Mononuclear cell (primary cell): ENCODE data around the gene TAF12. TPM values are rescaled to one million over a fixed set of nuclear protein-coding genes. Genes with fewer than 3 reads are reported as not detected.
"Not testable (repeated sequence)": the region's sequence is repeated elsewhere in the genome, so short reads cannot be mapped to it uniquely, and the experiment has no call there.

ENCODE experiments used
- H3K27me3 ChIP-seq: 2 replicates; pipeline ENCODE4 v1.6.0; 2011; ENCODE audit warnings: low read length, control low read depth; ENCODE audit not compliant: insufficient read depth
- H3K4me1 ChIP-seq: 2 replicates; pipeline ENCODE4 v1.5.1; 2011; ENCODE audit warnings: mild to moderate bottlenecking, low read length, control low read depth; ENCODE audit not compliant: insufficient read depth
- H3K4me3 ChIP-seq: 2 replicates; pipeline ENCODE4 v1.5.1; 2011; ENCODE audit warnings: mild to moderate bottlenecking, low read length, moderate library complexity
- H3K9me3 ChIP-seq: 2 replicates; pipeline ENCODE4 v1.5.1; 2011; ENCODE audit warnings: low read depth, mild to moderate bottlenecking, control low read depth, low read length
- total RNA-seq: library from RNA; depleted of rRNA; stranded (reverse); fragments of >200 nt; gene quantifications from one replicate; pipeline ENCODE4 v1.2.3, GENCODE V29; 2012

TAF12 gene
- total RNA-seq, 1 donor = 13.5 TPM

DNA sequence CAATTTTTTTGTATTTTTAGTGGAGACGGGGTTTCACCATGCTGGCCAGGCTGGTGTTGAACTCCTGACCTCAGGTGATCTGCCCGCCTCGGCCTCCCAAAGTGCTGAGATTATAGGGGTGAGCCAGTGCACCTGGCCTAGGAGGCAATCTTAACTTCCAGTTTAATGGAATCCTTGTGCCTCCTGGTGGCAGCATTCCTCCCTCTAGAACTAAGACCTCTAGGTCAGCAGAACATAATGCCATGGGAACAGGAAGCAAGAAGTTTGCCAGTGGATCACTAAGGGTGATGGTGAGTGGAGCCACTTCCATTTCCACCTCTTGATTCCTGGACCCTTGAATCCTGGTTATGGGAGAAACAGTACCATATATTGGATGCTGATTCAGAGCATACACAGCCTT lies 11.0 kb upstream of the TAF12 start:
- peaks cover 16% of the 10 kb centered on the region for H3K4me1 ChIP-seq
- not testable (repeated sequence) for H3K27me3 ChIP-seq, H3K9me3 ChIP-seq, H3K4me3 ChIP-seq

DNA sequence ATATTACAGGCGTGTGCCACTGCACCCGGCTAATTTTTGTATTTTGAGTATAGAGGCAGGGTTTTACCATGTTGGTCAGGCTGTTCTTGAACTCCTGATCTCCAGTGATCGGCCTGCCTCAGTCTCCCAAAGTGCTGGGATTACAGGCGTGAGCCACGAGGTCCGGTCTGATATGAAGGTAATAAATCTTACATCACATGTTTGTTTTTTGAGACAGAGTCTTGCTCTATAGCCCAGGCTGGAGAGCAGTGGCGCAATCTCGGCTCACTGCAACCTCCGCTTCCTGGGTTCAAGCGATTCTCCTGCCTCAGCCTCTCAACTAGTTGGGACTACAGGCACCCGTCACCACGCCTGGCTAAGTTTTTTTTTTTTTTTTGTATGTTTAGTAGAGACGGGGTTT lies 10.2 kb upstream of the TAF12 start:
- not testable (repeated sequence) for H3K4me3 ChIP-seq, H3K27me3 ChIP-seq, H3K9me3 ChIP-seq
- peaks cover 18% of the 10 kb centered on the region for H3K4me1 ChIP-seq

DNA sequence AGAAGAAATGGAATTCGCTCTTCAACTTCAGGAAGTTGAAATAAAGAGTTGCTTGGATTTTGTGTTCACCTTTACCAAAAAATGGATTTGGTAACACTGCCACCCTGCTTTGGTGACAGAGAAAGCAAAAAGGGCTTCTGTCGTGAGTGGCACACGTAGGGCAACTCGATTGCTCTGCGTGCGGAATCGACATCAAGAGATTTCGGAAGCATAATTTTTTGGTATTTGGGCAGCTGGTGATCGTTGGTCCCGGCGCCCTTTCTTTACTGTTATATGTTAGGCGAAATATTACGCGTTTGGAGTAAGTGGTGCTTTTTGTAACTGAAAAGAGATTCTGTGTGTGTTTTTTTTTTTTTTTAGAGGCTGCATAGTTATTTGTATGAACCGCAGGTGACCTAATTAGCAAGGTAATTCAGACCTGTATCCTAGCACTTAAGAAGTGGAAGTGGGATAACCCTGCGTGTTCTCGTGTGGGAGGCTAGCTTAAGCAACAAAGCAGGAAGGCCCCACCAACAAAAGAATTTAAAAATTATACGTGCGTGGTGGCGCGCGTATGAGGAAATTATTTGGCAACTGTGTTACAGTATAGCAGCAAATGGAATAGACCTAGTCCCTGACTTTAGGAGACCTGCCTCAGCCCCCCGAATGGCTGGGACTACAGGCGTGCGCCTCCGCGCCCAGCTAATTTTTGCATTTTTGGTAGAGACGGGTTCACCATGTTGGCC lies 5.8 kb upstream of the TAF12 start, which contains the start of gene RNU11:
Gene RNU11 (plus strand): TSS at position 127 of the 725 bp plus-strand sequence.
- Histone ChIP-seq H3K27me3 (no peaks in the 10 kb centered on the region), H3K9me3 (no peaks in the 10 kb centered on the region), H3K4me3 (peak within 1 kb of the TSS; percentile 28), H3K4me1 (peaks cover 40% of the 10 kb centered on the region)

- H3K4me1 ChIP-seq = peaks cover 40% of the 10 kb centered on the region
- H3K4me3 ChIP-seq = peak overlapping the region; percentile 16
- no peaks in the 10 kb centered on the region for H3K27me3 ChIP-seq
- no peaks in the 10 kb centered on the region for H3K9me3 ChIP-seq
Observed at GRCh38 chr1:28648008-28648473, 5.2 kb upstream of the TAF12 start.

- Histone ChIP-seq H3K4me3 (no peak overlapping the region), H3K9me3 (no peaks in the 10 kb centered on the region), H3K27me3 (no peaks in the 10 kb centered on the region), H3K4me1 (peaks cover 46% of the 10 kb centered on the region)
Observed at GRCh38 chr1:28646040-28646439, 3.2 kb upstream of the TAF12 start.

GRCh38 chr1:28645406-28645805 lies 2.5 kb upstream of the TAF12 start:
- not testable (repeated sequence) for H3K4me3 ChIP-seq, H3K9me3 ChIP-seq, H3K27me3 ChIP-seq
- H3K4me1 ChIP-seq = peaks cover 52% of the 10 kb centered on the region

DNA sequence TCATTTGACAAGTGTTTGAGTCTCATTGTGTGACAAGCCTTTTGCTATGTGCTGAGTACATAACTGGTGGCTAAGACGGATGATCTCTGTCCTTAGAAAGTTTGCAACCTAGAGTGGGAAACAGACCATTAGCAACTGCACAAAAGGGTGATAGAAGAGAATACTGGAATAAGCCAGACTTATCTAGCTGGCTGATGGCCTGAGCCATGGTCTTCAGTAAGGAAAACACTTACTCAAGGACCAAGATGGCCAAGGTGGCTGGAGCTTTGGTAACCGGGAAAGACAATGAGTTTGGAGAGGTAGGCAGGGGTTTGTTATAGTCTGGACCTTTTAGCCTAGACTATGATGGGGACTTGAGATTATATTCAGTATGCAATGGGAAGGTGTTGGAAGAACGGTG lies 1.6 kb upstream of the TAF12 start:
- Histone ChIP-seq H3K4me1 (peaks cover 50% of the 10 kb centered on the region), H3K9me3 (no peaks in the 10 kb centered on the region), H3K27me3 (no peaks in the 10 kb centered on the region), H3K4me3 (no peak overlapping the region)

GRCh38 chr1:28642056-28642846 lies 616 bp downstream of the TAF12 start:
- H3K9me3 ChIP-seq = no peaks in the 10 kb centered on the region
- peak overlapping the region; percentile 58 for H3K4me3 ChIP-seq
- H3K4me1 ChIP-seq = peaks cover 35% of the 10 kb centered on the region
- no peaks in the 10 kb centered on the region for H3K27me3 ChIP-seq

GRCh38 chr1:28640766-28641165 lies 2.1 kb downstream of the TAF12 start:
- H3K4me3 ChIP-seq = no peak overlapping the region
- no peaks in the 10 kb centered on the region for H3K27me3 ChIP-seq
- no peaks in the 10 kb centered on the region for H3K9me3 ChIP-seq

GRCh38 chr1:28632560-28632959 lies 10.3 kb downstream of the TAF12 start:
- Histone ChIP-seq H3K4me1 (no peaks in the 10 kb centered on the region), H3K4me3 (no peak overlapping the region), H3K27me3 (no peaks in the 10 kb centered on the region), H3K9me3 (no peaks in the 10 kb centered on the region)

More at GRCh38 chr1:28640766-28641165, 2.1 kb downstream of the TAF12 start:
- H3K4me1 ChIP-seq = peaks cover 31% of the 10 kb centered on the region

GRCh38 chr1:28631713-28632112 lies 11.2 kb downstream of the TAF12 start:
- Histone ChIP-seq H3K9me3 (no peaks in the 10 kb centered on the region), H3K4me3 (no peak overlapping the region), H3K27me3 (no peaks in the 10 kb centered on the region), H3K4me1 (no peaks in the 10 kb centered on the region)

DNA sequence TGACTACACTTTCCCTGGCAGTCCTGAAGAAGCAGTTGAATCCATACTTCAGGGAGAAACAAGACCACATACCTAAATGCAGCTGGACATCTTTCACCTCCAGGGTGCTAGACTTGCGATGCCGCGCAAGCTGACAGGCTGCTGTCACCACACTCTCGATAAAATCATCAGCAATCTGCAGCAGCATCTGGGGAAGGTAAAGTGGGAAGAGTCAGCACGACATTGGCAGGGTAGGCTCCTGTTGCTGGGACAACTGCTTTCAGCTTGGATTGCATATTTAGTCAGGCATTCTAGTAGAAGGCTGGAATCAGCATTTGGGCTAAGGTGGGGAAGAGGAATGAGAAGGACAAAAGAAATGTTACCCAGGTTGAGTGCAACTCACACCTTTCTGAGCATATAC lies 29.7 kb downstream of the TAF12 start:
- H3K27me3 ChIP-seq = no peaks in the 10 kb centered on the region
- no peak overlapping the region for H3K4me3 ChIP-seq

GRCh38 chr1:28606771-28607170 lies 36.1 kb downstream of the TAF12 start:
- Histone ChIP-seq H3K4me1 (no peaks in the 10 kb centered on the region), H3K9me3 (no peaks in the 10 kb centered on the region), H3K4me3 (no peak overlapping the region), H3K27me3 (no peaks in the 10 kb centered on the region)

More for the DNA sequence above, 29.7 kb downstream of the TAF12 start:
- Histone ChIP-seq H3K4me1 (no peaks in the 10 kb centered on the region), H3K9me3 (no peaks in the 10 kb centered on the region)

DNA sequence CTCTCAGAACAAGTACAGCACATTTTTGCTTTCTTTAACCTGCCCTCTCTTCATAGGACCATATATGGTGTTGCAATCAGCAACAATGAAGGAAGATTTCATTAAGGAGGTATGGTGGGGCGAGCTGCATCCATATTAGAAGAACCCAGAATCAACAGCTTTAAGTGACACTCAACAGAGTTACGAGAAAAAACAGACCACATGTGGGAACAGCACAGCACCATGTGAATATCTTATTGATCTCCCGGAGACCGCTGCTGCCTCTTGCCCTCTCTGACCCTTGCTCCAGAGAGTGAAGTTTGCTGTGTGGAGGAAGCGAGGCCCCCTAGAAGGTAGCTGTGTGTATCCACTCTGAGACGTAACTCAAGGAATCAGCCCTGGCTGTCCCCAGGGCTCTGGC lies 37.9 kb downstream of the TAF12 start:
- Histone ChIP-seq H3K27me3 (no peaks in the 10 kb centered on the region), H3K9me3 (no peaks in the 10 kb centered on the region), H3K4me1 (no peaks in the 10 kb centered on the region)

GRCh38 chr1:28604411-28604810 lies 38.5 kb downstream of the TAF12 start:
- no peaks in the 10 kb centered on the region for H3K27me3 ChIP-seq
- no peak overlapping the region for H3K4me3 ChIP-seq
- H3K4me1 ChIP-seq = no peaks in the 10 kb centered on the region
- no peaks in the 10 kb centered on the region for H3K9me3 ChIP-seq

More for the DNA sequence above, 37.9 kb downstream of the TAF12 start:
- H3K4me3 ChIP-seq = no peak overlapping the region
